ENCODE results near the gene TTC3. TPM values are rescaled to one million over a fixed set of nuclear protein-coding genes. Genes with fewer than 3 reads are reported as not detected.
A peak's percentile ranks its signal among the peaks of the same experiment; 100 is the strongest.

The TTC3 gene
- 156 TPM for polyA plus RNA-seq (2013, experiment 1 of 2)
- polyA plus RNA-seq (2013, experiment 2 of 2): 163 TPM

- H3K9ac ChIP-seq (ENCODE audit: low read depth, low read length, poor library complexity): peak within 1 kb of the TSS; percentile 99
- no peaks in the 10 kb centered on the region for H3K27me3 ChIP-seq (ENCODE audit: control insufficient read depth in 3 of 3, insufficient read depth in 3 of 3, low read depth in 1 of 3, low read length in 3 of 3)
- peak within 1 kb of the TSS; percentile 94 for H3K4ac ChIP-seq (ENCODE audit: low read length)
- peaks cover 0 to 25% of the 10 kb centered on the region in 2 donors for H3K9me3 ChIP-seq (replicated peaks in 1 of 2; ENCODE audit: control insufficient read depth in 2 of 2, insufficient read depth in 1 of 2, low read depth in 1 of 2, low read length in 2 of 2)
- H4K91ac ChIP-seq (ENCODE audit: low read depth, low read length, poor library complexity): peak within 1 kb of the TSS; percentile 34
- H2BK120ac ChIP-seq (ENCODE audit: low read depth, low read length): peak within 1 kb of the TSS; percentile 90
- peak within 1 kb of the TSS; percentile 88 to 92 for H3K4me3 ChIP-seq (ENCODE audit: low read length in 2 of 2)
- H3K4me1 ChIP-seq (ENCODE audit: control insufficient read depth in 2 of 2, insufficient read depth in 1 of 2, low read depth in 1 of 2, low read length in 2 of 2): peaks cover 4 to 10% of the 10 kb centered on the region in 2 donors
- H3K18ac ChIP-seq (ENCODE audit: low read length): peak within 1 kb of the TSS; percentile 99
- peak within 1 kb of the TSS; percentile 67 for H3K4me2 ChIP-seq (ENCODE audit: insufficient read depth, low read length, poor library complexity, severe bottlenecking)
- no peak within 1 kb of the TSS for H2BK15ac ChIP-seq (ENCODE audit: low read length)
- no peak within 1 kb of the TSS for H4K8ac ChIP-seq (ENCODE audit: low read depth, low read length)
- H3K27ac ChIP-seq (replicated peaks; ENCODE audit: low read length): peak within 1 kb of the TSS; percentile 92
- no CpG with 5 or more reads among the region's 61 CpGs for WGBS, 2 donors (ENCODE audit: extremely low coverage in 2 of 2, insufficient read length in 2 of 2, insufficient replicate concordance in 1 of 2)
- peaks cover 9% of the 10 kb centered on the region for H3K79me1 ChIP-seq (ENCODE audit: low read depth, low read length)
- peak within 1 kb of the TSS; percentile 92 for H3K23ac ChIP-seq (ENCODE audit: low read depth, low read length, poor library complexity)
- peaks cover 3 to 22% of the 10 kb centered on the region in 2 donors for H3K36me3 ChIP-seq (replicated peaks in 1 of 2; ENCODE audit: control insufficient read depth in 2 of 2, insufficient read depth in 2 of 2, low read length in 2 of 2)
- peak within 1 kb of the TSS; percentile 91 for H2AFZ ChIP-seq (ENCODE audit: low read length)
- peak; percentile 97 for DNase-seq (ENCODE audit: low spot score)
- peak within 1 kb of the TSS; percentile 60 for H3K14ac ChIP-seq (ENCODE audit: low read length)
- peak within 1 kb of the TSS; percentile 89 for H2BK5ac ChIP-seq (ENCODE audit: low read length)
- H2AK5ac ChIP-seq (ENCODE audit: low read depth, low read length): peak within 1 kb of the TSS; percentile 68
- peak within 1 kb of the TSS; percentile 97 for H2BK12ac ChIP-seq (ENCODE audit: low read length)
Measured at GRCh38 chr21:37072988-37073416, at the start of gene TTC3, which contains the start of gene PIGP. TSS of gene TTC3 (plus strand) at chr21:37073254. CDS start at chr21:37087258, 14,004 bp downstream. TSS of gene PIGP (minus strand) at chr21:37073071. CDS start at chr21:37072515, 556 bp downstream.

GRCh38 chr21:37026499-37026898 lies 46.6 kb upstream of the TTC3 start:
- no peak overlapping the region for H3K18ac ChIP-seq (ENCODE audit: low read length)
- no peaks in the 10 kb centered on the region for H3K36me3 ChIP-seq (replicated peaks in 1 of 2; ENCODE audit: control insufficient read depth in 2 of 2, insufficient read depth in 2 of 2, low read length in 2 of 2)
- no peak overlapping the region for H2BK12ac ChIP-seq (ENCODE audit: low read length)
- no peak for DNase-seq (ENCODE audit: low spot score)
- H3K9ac ChIP-seq (ENCODE audit: low read depth, low read length, poor library complexity): no peak overlapping the region
- no peak overlapping the region for H4K91ac ChIP-seq (ENCODE audit: low read depth, low read length, poor library complexity)
- no peak overlapping the region for H3K27ac ChIP-seq (replicated peaks; ENCODE audit: low read length)
- H3K4me2 ChIP-seq (ENCODE audit: insufficient read depth, low read length, poor library complexity, severe bottlenecking): no peak overlapping the region
- H3K4me3 ChIP-seq (ENCODE audit: low read length in 2 of 2): no peak overlapping the region
- H3K79me1 ChIP-seq (ENCODE audit: low read depth, low read length): no peaks in the 10 kb centered on the region
- H3K14ac ChIP-seq (ENCODE audit: low read length): no peak overlapping the region
- H2BK120ac ChIP-seq (ENCODE audit: low read depth, low read length): no peak overlapping the region
- no peaks in the 10 kb centered on the region for H3K9me3 ChIP-seq (replicated peaks in 1 of 2; ENCODE audit: control insufficient read depth in 2 of 2, insufficient read depth in 1 of 2, low read depth in 1 of 2, low read length in 2 of 2)
- H2BK5ac ChIP-seq (ENCODE audit: low read length): no peak overlapping the region
- H3K27me3 ChIP-seq (ENCODE audit: control insufficient read depth in 3 of 3, insufficient read depth in 3 of 3, low read depth in 1 of 3, low read length in 3 of 3): no peaks in the 10 kb centered on the region
- no peak overlapping the region for H2AK5ac ChIP-seq (ENCODE audit: low read depth, low read length)
- H2AFZ ChIP-seq (ENCODE audit: low read length): peak overlapping the region; percentile 71
- H2BK15ac ChIP-seq (ENCODE audit: low read length): no peak overlapping the region
- no peak overlapping the region for H3K23ac ChIP-seq (ENCODE audit: low read depth, low read length, poor library complexity)
- H3K4ac ChIP-seq (ENCODE audit: low read length): no peak overlapping the region
- H4K8ac ChIP-seq (ENCODE audit: low read depth, low read length): no peak overlapping the region
- WGBS, 2 donors (ENCODE audit: extremely low coverage in 2 of 2, insufficient read length in 2 of 2, insufficient replicate concordance in 1 of 2): no CpG with 5 or more reads among the region's 4 CpGs
- H3K4me1 ChIP-seq (ENCODE audit: control insufficient read depth in 2 of 2, insufficient read depth in 1 of 2, low read depth in 1 of 2, low read length in 2 of 2): peaks cover 0 to 1% of the 10 kb centered on the region in 2 donors

- Histone ChIP-seq H3K9ac (ENCODE audit: low read depth, low read length, poor library complexity) (no peak overlapping the region), H3K27ac (replicated peaks; ENCODE audit: low read length) (no peak overlapping the region), H3K14ac (ENCODE audit: low read length) (no peak overlapping the region), H3K79me1 (ENCODE audit: low read depth, low read length) (no peaks in the 10 kb centered on the region), H4K8ac (ENCODE audit: low read depth, low read length) (no peak overlapping the region), H2AK5ac (ENCODE audit: low read depth, low read length) (no peak overlapping the region), H2BK5ac (ENCODE audit: low read length) (no peak overlapping the region), H3K4me3 (ENCODE audit: low read length in 2 of 2) (no peak overlapping the region), H3K27me3 (ENCODE audit: control insufficient read depth in 3 of 3, insufficient read depth in 3 of 3, low read depth in 1 of 3, low read length in 3 of 3) (no peaks in the 10 kb centered on the region), H3K9me3 (replicated peaks in 1 of 2; ENCODE audit: control insufficient read depth in 2 of 2, insufficient read depth in 1 of 2, low read depth in 1 of 2, low read length in 2 of 2) (no peaks in the 10 kb centered on the region), H4K91ac (ENCODE audit: low read depth, low read length, poor library complexity) (no peak overlapping the region), H3K4me2 (ENCODE audit: insufficient read depth, low read length, poor library complexity, severe bottlenecking) (no peak overlapping the region), H3K23ac (ENCODE audit: low read depth, low read length, poor library complexity) (no peak overlapping the region), H3K18ac (ENCODE audit: low read length) (no peak overlapping the region), H2BK120ac (ENCODE audit: low read depth, low read length) (no peak overlapping the region), H3K36me3 (replicated peaks in 1 of 2; ENCODE audit: control insufficient read depth in 2 of 2, insufficient read depth in 2 of 2, low read length in 2 of 2) (no peaks in the 10 kb centered on the region), H2AFZ (ENCODE audit: low read length) (no peak overlapping the region), H2BK12ac (ENCODE audit: low read length) (no peak overlapping the region), H3K4me1 (ENCODE audit: control insufficient read depth in 2 of 2, insufficient read depth in 1 of 2, low read depth in 1 of 2, low read length in 2 of 2) (peaks cover 0 to 1% of the 10 kb centered on the region in 2 donors), H3K4ac (ENCODE audit: low read length) (no peak overlapping the region), H2BK15ac (ENCODE audit: low read length) (no peak overlapping the region)
- no CpG with 5 or more reads among the region's 4 CpGs for WGBS, 2 donors (ENCODE audit: extremely low coverage in 2 of 2, insufficient read length in 2 of 2, insufficient replicate concordance in 1 of 2)
- no peak for DNase-seq (ENCODE audit: low spot score)
Measured at GRCh38 chr21:37028570-37028969, 44.5 kb upstream of the TTC3 start.

- no peaks in the 10 kb centered on the region for H3K9me3 ChIP-seq (replicated peaks in 1 of 2; ENCODE audit: control insufficient read depth in 2 of 2, insufficient read depth in 1 of 2, low read depth in 1 of 2, low read length in 2 of 2)
- WGBS, 2 donors (ENCODE audit: extremely low coverage in 2 of 2, insufficient read length in 2 of 2, insufficient replicate concordance in 1 of 2): no CpG with 5 or more reads among the region's 4 CpGs
- H3K4ac ChIP-seq (ENCODE audit: low read length): no peak overlapping the region
Measured at GRCh38 chr21:37030864-37031263, 42.2 kb upstream of the TTC3 start.

More at GRCh38 chr21:37030864-37031263, 42.2 kb upstream of the TTC3 start:
- Histone ChIP-seq H2BK15ac (ENCODE audit: low read length) (no peak overlapping the region), H3K23ac (ENCODE audit: low read depth, low read length, poor library complexity) (no peak overlapping the region), H3K18ac (ENCODE audit: low read length) (no peak overlapping the region), H3K9ac (ENCODE audit: low read depth, low read length, poor library complexity) (no peak overlapping the region), H3K27me3 (ENCODE audit: control insufficient read depth in 3 of 3, insufficient read depth in 3 of 3, low read depth in 1 of 3, low read length in 3 of 3) (no peaks in the 10 kb centered on the region), H2BK120ac (ENCODE audit: low read depth, low read length) (no peak overlapping the region), H3K27ac (replicated peaks; ENCODE audit: low read length) (no peak overlapping the region), H2AK5ac (ENCODE audit: low read depth, low read length) (no peak overlapping the region), H2AFZ (ENCODE audit: low read length) (no peak overlapping the region), H3K4me3 (ENCODE audit: low read length in 2 of 2) (no peak overlapping the region), H4K8ac (ENCODE audit: low read depth, low read length) (no peak overlapping the region), H4K91ac (ENCODE audit: low read depth, low read length, poor library complexity) (no peak overlapping the region), H3K4me2 (ENCODE audit: insufficient read depth, low read length, poor library complexity, severe bottlenecking) (no peak overlapping the region), H2BK12ac (ENCODE audit: low read length) (no peak overlapping the region), H3K36me3 (replicated peaks in 1 of 2; ENCODE audit: control insufficient read depth in 2 of 2, insufficient read depth in 2 of 2, low read length in 2 of 2) (no peaks in the 10 kb centered on the region), H2BK5ac (ENCODE audit: low read length) (no peak overlapping the region), H3K79me1 (ENCODE audit: low read depth, low read length) (no peaks in the 10 kb centered on the region), H3K14ac (ENCODE audit: low read length) (no peak overlapping the region), H3K4me1 (ENCODE audit: control insufficient read depth in 2 of 2, insufficient read depth in 1 of 2, low read depth in 1 of 2, low read length in 2 of 2) (peaks cover 0 to 1% of the 10 kb centered on the region in 2 donors)
- DNase-seq (ENCODE audit: low spot score): no peak

Data from neuronal stem cell (in vitro differentiated cells).